GM12878 (cell line): Measurements from ENCODE around the gene IL22. TPM values are rescaled to one million over a fixed set of nuclear protein-coding genes. Genes with fewer than 3 reads are reported as not detected.

Experiments used
- BCL11A ChIP-seq: IDR thresholded peaks from 2 replicates; pipeline ENCODE4 v1.6.1; 2011; ENCODE audit warnings: low read depth, low read length
- BMI1 ChIP-seq: fragments of 450-650 bp; IDR thresholded peaks from 2 replicates; pipeline ENCODE4 v1.6.1; 2016; ENCODE audit warnings: mild to moderate bottlenecking, moderate library complexity, borderline replicate concordance
- CBX3 ChIP-seq: fragments of 200-600 bp; sonication (generic); IDR thresholded peaks from 2 replicates; pipeline ENCODE4 v1.6.1; 2016; ENCODE audit warnings: low read depth, borderline replicate concordance
- FOXK2 ChIP-seq: fragments of 450-650 bp; IDR thresholded peaks from 2 replicates; pipeline ENCODE4 v1.6.1; 2017; ENCODE audit warnings: mild to moderate bottlenecking, moderate library complexity
- GATAD2B ChIP-seq: fragments of 450-650 bp; conservative IDR thresholded peaks from 2 replicates; pipeline ENCODE4 v1.6.1; 2017; ENCODE audit warnings: low read depth, mild to moderate bottlenecking, moderate library complexity
- HDAC6 ChIP-seq: fragments of 200-600 bp; sonication (generic); IDR thresholded peaks from one replicate; pipeline ENCODE4 v1.8.0; 2017; ENCODE audit warnings: antibody characterized with exemption; ENCODE audit not compliant: unreplicated experiment
- JUND ChIP-seq: IDR thresholded peaks from 2 replicates; pipeline ENCODE4 v1.6.1; 2012; ENCODE audit warnings: low read depth, mild to moderate bottlenecking, low read length, improper control_type of control experiment, moderate library complexity
- POLR2AphosphoS5 ChIP-seq: IDR thresholded peaks from 2 replicates; pipeline ENCODE4 v1.6.1; 2011; ENCODE audit warnings: mild to moderate bottlenecking, low read length, inconsistent platforms
- RAD51 ChIP-seq: fragments of 450-650 bp; IDR thresholded peaks from 2 replicates; pipeline ENCODE4 v1.6.1; 2016; ENCODE audit warnings: moderate library complexity, mild to moderate bottlenecking, inconsistent platforms
- TCF12 ChIP-seq: IDR thresholded peaks from 2 replicates; pipeline ENCODE4 v1.6.1; 2011; ENCODE audit warnings: low read depth, mild to moderate bottlenecking, low read length
- ZNF274 ChIP-seq: IDR thresholded peaks from one replicate; pipeline ENCODE4 v1.8.0; 2011; ENCODE audit not compliant: insufficient read length, insufficient read depth
- polyA plus RNA-seq, 11 experiments: library from polyadenylated mRNA; depleted of rRNA in 4 of 11; unstranded in 6 of 11; stranded (reverse) in 5 of 11; fragments of >200 nt; fragmentation: Nextera tagmentation in 4 of 11; fragmentation: Illumina TruSeq in 1 of 11; extraction: Ambion mirVana in 4 of 11; extraction: Trizol in 1 of 11; gene quantifications; 1 replicate in 1 of 11; 2 replicates in 10 of 11; pipeline versions ENCODE4 v1.2.1 to v1.2.3, GENCODE V29; 2011 to 2016; ENCODE audit warnings: inconsistent platforms in 2 of 11, missing spikeins in 2 of 11, low read depth in 1 of 11
- total RNA-seq, 4 experiments: library from RNA; depleted of rRNA in 3 of 4; stranded (reverse); fragments of >200 nt in 3 of 4; fragmentation: Illumina TruSeq in 1 of 4; extraction: Trizol in 1 of 4; gene quantifications; 2 replicates each; pipeline versions ENCODE4 v1.2.1 to v1.2.3, GENCODE V29; 2013 to 2021
- TF ChIP-seq, protein P1 (sequence below): fragments of 450-650 bp; IDR thresholded peaks from 2 replicates; pipeline ENCODE4 v1.6.1; 2017; ENCODE audit warnings: mild to moderate bottlenecking, low read depth, inconsistent platforms; ENCODE audit not compliant: poor library complexity, severe bottlenecking
- TF ChIP-seq, protein P2 (sequence below): IDR thresholded peaks from 2 replicates; pipeline ENCODE4 v1.6.1; 2012; ENCODE audit warnings: improper control_type of control experiment, low read depth, low read length; ENCODE audit not compliant: insufficient replicate concordance
- TF ChIP-seq, protein P3 (sequence below): fragments of 450-650 bp; IDR thresholded peaks from 2 replicates; pipeline ENCODE4 v1.6.1; 2017; ENCODE audit warnings: low read depth, mild to moderate bottlenecking, moderate library complexity
- TF ChIP-seq, protein P4 (sequence below): fragments of 150-350 bp; IDR thresholded peaks from 2 replicates; pipeline ENCODE4 v1.6.1; 2016; ENCODE audit warnings: low read depth, low read length
- TF ChIP-seq, protein P5 (sequence below): IDR thresholded peaks from 2 replicates; pipeline ENCODE4 v1.6.1; 2011; ENCODE audit warnings: low read depth, mild to moderate bottlenecking, low read length, moderate library complexity, borderline replicate concordance; ENCODE audit errors: extremely low read depth

IL22 gene
- total and polyA plus RNA-seq, 10 of the 15 experiments (the other 5 are each of a cell fraction or from before 2014, with no cell fraction given), result not detected

DNA sequence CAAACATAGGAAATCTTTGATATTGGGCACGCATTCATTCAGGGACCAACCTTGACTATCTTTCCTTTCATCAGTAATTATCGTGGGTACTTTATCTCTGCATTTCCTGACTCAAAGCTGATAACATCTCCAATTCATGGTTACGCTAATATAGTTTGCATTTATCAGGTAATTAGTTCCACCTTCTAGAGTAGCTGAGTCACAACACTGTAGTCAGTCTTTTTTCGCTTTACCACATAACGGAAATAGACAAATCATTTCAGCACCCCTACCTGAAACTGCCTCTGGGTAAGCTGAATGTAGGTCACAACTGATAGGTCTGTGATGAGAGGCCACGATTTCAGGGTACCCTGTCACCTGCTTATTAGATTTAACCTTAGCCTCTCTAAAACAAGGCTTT, 36.7 kb upstream of the IL22 start (continued):
- TF ChIP-seq, protein P1, sequence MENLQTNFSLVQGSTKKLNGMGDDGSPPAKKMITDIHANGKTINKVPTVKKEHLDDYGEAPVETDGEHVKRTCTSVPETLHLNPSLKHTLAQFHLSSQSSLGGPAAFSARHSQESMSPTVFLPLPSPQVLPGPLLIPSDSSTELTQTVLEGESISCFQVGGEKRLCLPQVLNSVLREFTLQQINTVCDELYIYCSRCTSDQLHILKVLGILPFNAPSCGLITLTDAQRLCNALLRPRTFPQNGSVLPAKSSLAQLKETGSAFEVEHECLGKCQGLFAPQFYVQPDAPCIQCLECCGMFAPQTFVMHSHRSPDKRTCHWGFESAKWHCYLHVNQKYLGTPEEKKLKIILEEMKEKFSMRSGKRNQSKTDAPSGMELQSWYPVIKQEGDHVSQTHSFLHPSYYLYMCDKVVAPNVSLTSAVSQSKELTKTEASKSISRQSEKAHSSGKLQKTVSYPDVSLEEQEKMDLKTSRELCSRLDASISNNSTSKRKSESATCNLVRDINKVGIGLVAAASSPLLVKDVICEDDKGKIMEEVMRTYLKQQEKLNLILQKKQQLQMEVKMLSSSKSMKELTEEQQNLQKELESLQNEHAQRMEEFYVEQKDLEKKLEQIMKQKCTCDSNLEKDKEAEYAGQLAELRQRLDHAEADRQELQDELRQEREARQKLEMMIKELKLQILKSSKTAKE, result peak; percentile 83
- TF ChIP-seq CBX3 (no peak), FOXK2 (no peak), BMI1 (peak; percentile 69; the same call in 1 of the 2 replicates), GATAD2B (no peak), JUND (peak; percentile 65; the same call in 1 of the 2 replicates), HDAC6 (no peak), TCF12 (peak; percentile 56; the same call in 1 of the 2 replicates), BCL11A (peak; percentile 94), ZNF274 (no peak), RAD51 (peak; percentile 40; the same call in 1 of the 2 replicates), POLR2AphosphoS5 (no peak)
- TF ChIP-seq, protein P2, sequence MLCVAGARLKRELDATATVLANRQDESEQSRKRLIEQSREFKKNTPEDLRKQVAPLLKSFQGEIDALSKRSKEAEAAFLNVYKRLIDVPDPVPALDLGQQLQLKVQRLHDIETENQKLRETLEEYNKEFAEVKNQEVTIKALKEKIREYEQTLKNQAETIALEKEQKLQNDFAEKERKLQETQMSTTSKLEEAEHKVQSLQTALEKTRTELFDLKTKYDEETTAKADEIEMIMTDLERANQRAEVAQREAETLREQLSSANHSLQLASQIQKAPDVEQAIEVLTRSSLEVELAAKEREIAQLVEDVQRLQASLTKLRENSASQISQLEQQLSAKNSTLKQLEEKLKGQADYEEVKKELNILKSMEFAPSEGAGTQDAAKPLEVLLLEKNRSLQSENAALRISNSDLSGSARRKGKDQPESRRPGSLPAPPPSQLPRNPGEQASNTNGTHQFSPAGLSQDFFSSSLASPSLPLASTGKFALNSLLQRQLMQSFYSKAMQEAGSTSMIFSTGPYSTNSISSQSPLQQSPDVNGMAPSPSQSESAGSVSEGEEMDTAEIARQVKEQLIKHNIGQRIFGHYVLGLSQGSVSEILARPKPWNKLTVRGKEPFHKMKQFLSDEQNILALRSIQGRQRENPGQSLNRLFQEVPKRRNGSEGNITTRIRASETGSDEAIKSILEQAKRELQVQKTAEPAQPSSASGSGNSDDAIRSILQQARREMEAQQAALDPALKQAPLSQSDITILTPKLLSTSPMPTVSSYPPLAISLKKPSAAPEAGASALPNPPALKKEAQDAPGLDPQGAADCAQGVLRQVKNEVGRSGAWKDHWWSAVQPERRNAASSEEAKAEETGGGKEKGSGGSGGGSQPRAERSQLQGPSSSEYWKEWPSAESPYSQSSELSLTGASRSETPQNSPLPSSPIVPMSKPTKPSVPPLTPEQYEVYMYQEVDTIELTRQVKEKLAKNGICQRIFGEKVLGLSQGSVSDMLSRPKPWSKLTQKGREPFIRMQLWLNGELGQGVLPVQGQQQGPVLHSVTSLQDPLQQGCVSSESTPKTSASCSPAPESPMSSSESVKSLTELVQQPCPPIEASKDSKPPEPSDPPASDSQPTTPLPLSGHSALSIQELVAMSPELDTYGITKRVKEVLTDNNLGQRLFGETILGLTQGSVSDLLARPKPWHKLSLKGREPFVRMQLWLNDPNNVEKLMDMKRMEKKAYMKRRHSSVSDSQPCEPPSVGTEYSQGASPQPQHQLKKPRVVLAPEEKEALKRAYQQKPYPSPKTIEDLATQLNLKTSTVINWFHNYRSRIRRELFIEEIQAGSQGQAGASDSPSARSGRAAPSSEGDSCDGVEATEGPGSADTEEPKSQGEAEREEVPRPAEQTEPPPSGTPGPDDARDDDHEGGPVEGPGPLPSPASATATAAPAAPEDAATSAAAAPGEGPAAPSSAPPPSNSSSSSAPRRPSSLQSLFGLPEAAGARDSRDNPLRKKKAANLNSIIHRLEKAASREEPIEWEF, result peak; percentile 67
- TF ChIP-seq, protein P3, sequence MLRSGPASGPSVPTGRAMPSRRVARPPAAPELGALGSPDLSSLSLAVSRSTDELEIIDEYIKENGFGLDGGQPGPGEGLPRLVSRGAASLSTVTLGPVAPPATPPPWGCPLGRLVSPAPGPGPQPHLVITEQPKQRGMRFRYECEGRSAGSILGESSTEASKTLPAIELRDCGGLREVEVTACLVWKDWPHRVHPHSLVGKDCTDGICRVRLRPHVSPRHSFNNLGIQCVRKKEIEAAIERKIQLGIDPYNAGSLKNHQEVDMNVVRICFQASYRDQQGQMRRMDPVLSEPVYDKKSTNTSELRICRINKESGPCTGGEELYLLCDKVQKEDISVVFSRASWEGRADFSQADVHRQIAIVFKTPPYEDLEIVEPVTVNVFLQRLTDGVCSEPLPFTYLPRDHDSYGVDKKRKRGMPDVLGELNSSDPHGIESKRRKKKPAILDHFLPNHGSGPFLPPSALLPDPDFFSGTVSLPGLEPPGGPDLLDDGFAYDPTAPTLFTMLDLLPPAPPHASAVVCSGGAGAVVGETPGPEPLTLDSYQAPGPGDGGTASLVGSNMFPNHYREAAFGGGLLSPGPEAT, result peak; percentile 66; the same call in 1 of the 2 replicates
- TF ChIP-seq, protein P4, sequence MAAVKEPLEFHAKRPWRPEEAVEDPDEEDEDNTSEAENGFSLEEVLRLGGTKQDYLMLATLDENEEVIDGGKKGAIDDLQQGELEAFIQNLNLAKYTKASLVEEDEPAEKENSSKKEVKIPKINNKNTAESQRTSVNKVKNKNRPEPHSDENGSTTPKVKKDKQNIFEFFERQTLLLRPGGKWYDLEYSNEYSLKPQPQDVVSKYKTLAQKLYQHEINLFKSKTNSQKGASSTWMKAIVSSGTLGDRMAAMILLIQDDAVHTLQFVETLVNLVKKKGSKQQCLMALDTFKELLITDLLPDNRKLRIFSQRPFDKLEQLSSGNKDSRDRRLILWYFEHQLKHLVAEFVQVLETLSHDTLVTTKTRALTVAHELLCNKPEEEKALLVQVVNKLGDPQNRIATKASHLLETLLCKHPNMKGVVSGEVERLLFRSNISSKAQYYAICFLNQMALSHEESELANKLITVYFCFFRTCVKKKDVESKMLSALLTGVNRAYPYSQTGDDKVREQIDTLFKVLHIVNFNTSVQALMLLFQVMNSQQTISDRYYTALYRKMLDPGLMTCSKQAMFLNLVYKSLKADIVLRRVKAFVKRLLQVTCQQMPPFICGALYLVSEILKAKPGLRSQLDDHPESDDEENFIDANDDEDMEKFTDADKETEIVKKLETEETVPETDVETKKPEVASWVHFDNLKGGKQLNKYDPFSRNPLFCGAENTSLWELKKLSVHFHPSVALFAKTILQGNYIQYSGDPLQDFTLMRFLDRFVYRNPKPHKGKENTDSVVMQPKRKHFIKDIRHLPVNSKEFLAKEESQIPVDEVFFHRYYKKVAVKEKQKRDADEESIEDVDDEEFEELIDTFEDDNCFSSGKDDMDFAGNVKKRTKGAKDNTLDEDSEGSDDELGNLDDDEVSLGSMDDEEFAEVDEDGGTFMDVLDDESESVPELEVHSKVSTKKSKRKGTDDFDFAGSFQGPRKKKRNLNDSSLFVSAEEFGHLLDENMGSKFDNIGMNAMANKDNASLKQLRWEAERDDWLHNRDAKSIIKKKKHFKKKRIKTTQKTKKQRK, result no peak
- TF ChIP-seq, protein P5, sequence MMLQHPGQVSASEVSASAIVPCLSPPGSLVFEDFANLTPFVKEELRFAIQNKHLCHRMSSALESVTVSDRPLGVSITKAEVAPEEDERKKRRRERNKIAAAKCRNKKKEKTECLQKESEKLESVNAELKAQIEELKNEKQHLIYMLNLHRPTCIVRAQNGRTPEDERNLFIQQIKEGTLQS, result no peak
